Astrocyte (in vitro differentiated cells and primary cell): ENCODE measurements around the gene ACTA2.

Experiments used
- CTCF ChIP-seq: IDR thresholded peaks from 2 replicates; pipeline ENCODE4 v1.5.1; 2011; ENCODE audit warnings: low read depth, mild to moderate bottlenecking, inconsistent platforms, low read length, moderate library complexity; ENCODE audit not compliant: insufficient read depth
- EZH2 ChIP-seq: IDR thresholded peaks from 2 replicates; pipeline ENCODE4 v1.6.1; 2012; ENCODE audit warnings: mild to moderate bottlenecking, low read length, inconsistent platforms; ENCODE audit not compliant: insufficient read depth

GRCh38 chr10:88987243-88987725 is 34.7 kb upstream of the ACTA2 start:
- no peak for TF ChIP-seq EZH2
- TF ChIP-seq CTCF = no peak
